NCI-H1436 (cell line): Measurements from ENCODE around the gene KIRREL3.

Experiments
- DNase-seq: peaks from one replicate; lab custom pipeline; 2025; lab: John Stamatoyannopoulos, UW

The KIRREL3 gene

GRCh38 chr11:126738295-126739031, 262.1 kb downstream of the KIRREL3 start:
- DNase-seq = no peak

- DNase-seq = no peak
Measured at GRCh38 chr11:126736682-126737572, 263.6 kb downstream of the KIRREL3 start.

- no peak for DNase-seq
Measured at GRCh38 chr11:126734752-126735151, 265.8 kb downstream of the KIRREL3 start.

- no peak for DNase-seq
Measured at GRCh38 chr11:126733685-126734084, 266.9 kb downstream of the KIRREL3 start.

GRCh38 chr11:126732981-126733380, 267.6 kb downstream of the KIRREL3 start:
- no peak for DNase-seq

GRCh38 chr11:126731576-126732142, 268.9 kb downstream of the KIRREL3 start:
- DNase-seq = no peak

GRCh38 chr11:126727381-126727780, 273.2 kb downstream of the KIRREL3 start:
- DNase-seq = no peak

GRCh38 chr11:126725521-126725920, 275.0 kb downstream of the KIRREL3 start:
- no peak for DNase-seq

GRCh38 chr11:126725043-126725442, 275.5 kb downstream of the KIRREL3 start:
- no peak for DNase-seq

- DNase-seq = no peak
Measured at GRCh38 chr11:126723665-126724045, 276.9 kb downstream of the KIRREL3 start.

- DNase-seq = no peak
Measured at GRCh38 chr11:126722956-126723664, 277.5 kb downstream of the KIRREL3 start.

- DNase-seq = no peak
Measured at GRCh38 chr11:126722006-126722736, 278.4 kb downstream of the KIRREL3 start.

- no peak for DNase-seq
Measured at GRCh38 chr11:126720539-126721235, 279.9 kb downstream of the KIRREL3 start.

GRCh38 chr11:126719740-126720139, 280.8 kb downstream of the KIRREL3 start:
- no peak for DNase-seq

GRCh38 chr11:126718276-126718675, 282.3 kb downstream of the KIRREL3 start:
- no peak for DNase-seq

GRCh38 chr11:126716456-126717083, 284.0 kb downstream of the KIRREL3 start:
- peak; percentile 19 for DNase-seq

GRCh38 chr11:126713806-126714205, 286.8 kb downstream of the KIRREL3 start:
- no peak for DNase-seq

GRCh38 chr11:126711977-126712625, 288.5 kb downstream of the KIRREL3 start:
- DNase-seq = no peak

- no peak for DNase-seq
Measured at GRCh38 chr11:126710804-126711399, 289.7 kb downstream of the KIRREL3 start.
